HEK293T (cell line): ENCODE results near the gene MAP3K1.

ENCODE experiments used
- ELF4 ChIP-seq: fragments of 450-650 bp; IDR thresholded peaks from 2 replicates; pipeline ENCODE4 v1.6.1; 2017; ENCODE audit warnings: antibody characterized with exemption
- TARDBP ChIP-seq: fragments of 450-650 bp; IDR thresholded peaks from 2 replicates; pipeline ENCODE4 v1.6.1; 2016
- ZNF384 ChIP-seq: fragments of 450-650 bp; IDR thresholded peaks from 2 replicates; pipeline ENCODE4 v1.6.1; 2016

- TF ChIP-seq TARDBP, result no peak
- TF ChIP-seq ZNF384, result no peak
- TF ChIP-seq ELF4, result no peak
Measured at GRCh38 chr5:56862909-56863308, 47.6 kb downstream of the MAP3K1 start.
